Right lobe of liver (tissue), 4 donors: ENCODE results near the gene THSD7B.

Experiments
- POLR2A ChIP-seq: fragments of 450-650 bp; IDR thresholded peaks from one replicate; pipeline ENCODE4 v1.6.1; 2017; ENCODE audit warnings: antibody characterized with exemption, mild to moderate bottlenecking
- TF ChIP-seq, protein P1 (sequence below), 4 donors: fragments of 200-600 bp in 3 of 4; fragments of 450-650 bp in 1 of 4; IDR thresholded peaks; one replicate each; pipeline versions ENCODE4 v1.5.1 to v1.8.0; 2016 to 2022; ENCODE audit warnings: antibody characterized with exemption in 4 of 4, mild to moderate bottlenecking in 2 of 4
- donor health status: DM: no; HTN: no; CAD: no.
- donor health status: DM: no; HTN: no; CAD: no.
- donor health status: DM: no; HTN: yes; CAD: no.

DNA sequence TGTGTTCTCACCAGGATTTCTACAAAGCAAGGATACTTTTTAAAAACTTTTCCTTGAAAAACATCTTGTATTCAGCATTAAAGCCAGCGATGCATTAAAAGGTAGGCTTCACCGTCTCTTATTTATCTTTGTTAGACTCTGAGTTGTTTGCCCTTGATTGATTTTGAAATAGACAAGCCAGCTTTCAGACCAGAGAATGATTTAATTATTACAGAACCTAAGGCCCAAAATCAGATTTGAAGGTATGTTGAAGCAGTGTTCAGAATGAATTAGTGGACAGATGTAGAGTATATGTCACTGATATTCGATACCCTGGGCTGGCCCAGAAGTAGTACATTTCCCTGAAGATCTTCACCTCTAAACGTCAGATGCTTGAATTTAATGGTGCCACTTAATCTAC is 136.4 kb downstream of the THSD7B start:
- TF ChIP-seq, protein P1, sequence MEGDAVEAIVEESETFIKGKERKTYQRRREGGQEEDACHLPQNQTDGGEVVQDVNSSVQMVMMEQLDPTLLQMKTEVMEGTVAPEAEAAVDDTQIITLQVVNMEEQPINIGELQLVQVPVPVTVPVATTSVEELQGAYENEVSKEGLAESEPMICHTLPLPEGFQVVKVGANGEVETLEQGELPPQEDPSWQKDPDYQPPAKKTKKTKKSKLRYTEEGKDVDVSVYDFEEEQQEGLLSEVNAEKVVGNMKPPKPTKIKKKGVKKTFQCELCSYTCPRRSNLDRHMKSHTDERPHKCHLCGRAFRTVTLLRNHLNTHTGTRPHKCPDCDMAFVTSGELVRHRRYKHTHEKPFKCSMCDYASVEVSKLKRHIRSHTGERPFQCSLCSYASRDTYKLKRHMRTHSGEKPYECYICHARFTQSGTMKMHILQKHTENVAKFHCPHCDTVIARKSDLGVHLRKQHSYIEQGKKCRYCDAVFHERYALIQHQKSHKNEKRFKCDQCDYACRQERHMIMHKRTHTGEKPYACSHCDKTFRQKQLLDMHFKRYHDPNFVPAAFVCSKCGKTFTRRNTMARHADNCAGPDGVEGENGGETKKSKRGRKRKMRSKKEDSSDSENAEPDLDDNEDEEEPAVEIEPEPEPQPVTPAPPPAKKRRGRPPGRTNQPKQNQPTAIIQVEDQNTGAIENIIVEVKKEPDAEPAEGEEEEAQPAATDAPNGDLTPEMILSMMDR (IDR thresholded peaks at IDR 0.05) = no peak
- TF ChIP-seq POLR2A = no peak
